Stimulated activated naive CD4-positive, alpha-beta T cell (primary cell): ENCODE measurements around the gene FOXE3.

ENCODE experiments used
- DNase-seq, 6 experiments: peaks; one replicate each; lab custom pipeline; 2025; lab: John Stamatoyannopoulos, UW

The FOXE3 gene

DNA sequence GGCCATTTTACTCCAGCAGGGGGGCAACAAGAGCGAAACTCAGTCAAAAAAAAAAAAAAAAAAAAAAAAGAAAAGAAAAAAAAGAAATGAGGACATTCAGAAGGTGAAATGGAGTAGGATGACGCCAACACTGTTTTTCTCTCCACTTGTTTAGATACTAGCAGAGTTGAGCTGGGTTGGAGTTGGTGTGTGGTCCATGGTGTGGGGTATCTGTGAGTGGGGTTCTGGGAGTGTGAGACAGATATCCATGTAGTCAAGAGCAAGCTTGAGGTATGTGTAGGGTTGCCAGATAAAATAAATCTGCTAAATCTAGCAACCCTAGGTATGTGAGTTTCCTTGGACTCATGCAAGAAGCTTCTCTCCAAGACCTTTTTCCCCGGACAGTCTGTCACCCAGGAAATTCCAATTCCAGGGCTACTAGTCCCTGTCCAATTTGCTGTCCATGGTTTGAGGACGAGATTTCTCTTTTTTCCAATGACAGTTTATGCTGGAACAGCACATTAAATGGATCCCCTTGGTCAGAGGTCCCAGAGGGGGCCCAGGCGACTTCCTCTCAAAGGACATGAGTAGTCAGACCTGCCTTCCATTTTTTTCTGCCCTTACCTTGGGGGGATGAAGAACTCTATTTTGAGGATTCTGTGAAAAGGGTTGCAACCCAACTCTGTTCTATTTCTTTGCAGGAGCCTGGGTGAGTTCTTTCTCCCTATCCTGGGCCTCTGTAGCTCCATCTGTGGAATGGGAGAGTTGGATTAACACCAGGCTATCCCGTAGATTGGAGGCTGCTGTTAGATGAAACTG, 19.6 kb downstream of the FOXE3 start:
- no peak for DNase-seq

DNA sequence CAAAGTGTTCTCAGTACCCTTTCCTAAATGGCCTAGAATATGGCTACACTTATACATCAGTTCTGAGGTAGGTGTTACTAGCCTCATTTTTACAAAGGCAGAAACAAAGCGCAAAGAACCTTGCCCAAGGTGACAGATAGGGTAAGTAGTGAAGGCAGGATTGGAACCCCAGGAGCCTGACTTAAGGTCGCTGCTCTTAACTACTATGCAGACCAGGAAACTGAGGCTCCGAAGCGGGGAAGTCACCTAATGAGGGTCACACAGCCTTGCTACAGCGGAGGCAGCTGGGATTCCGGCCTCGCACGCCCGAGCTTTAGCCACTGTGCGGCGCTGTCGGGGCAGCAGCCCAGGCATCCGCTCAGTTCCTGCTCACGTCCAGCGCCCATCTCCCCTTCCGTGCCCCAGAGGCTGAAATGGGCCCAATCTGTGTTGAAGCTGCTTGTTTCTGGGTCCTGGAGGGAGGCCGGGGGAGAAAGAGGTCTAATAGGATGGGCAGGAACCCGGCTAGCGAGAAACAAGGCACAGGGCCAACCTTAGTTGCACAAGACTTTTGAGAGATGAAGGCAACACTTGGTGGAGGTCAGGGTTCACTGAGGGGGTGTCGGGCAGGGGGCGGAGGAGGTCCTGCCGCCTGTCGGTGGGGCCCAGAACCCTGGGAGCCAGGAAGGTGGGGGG, 20.4 kb downstream of the FOXE3 start:
- peak; percentile 27 to 70 (median 54) for DNase-seq

- peak in 3 of 6 experiments; percentile 26 to 54 (median 47) for DNase-seq
These were observed 20.9 kb downstream of the FOXE3 start for GRCh38 chr1:47436979-47437446.

GRCh38 chr1:47437447-47438164, 21.5 kb downstream of the FOXE3 start, which contains the start of gene FOXD2:
Gene FOXD2, plus strand, starts transcription at chr1:47438044. Its CDS starts 92 bp downstream, at chr1:47438136.
- peak; percentile 82 to 97 (median 91) for DNase-seq

GRCh38 chr1:47438165-47439016, 22.3 kb downstream of the FOXE3 start:
- peak in 3 of 6 experiments; percentile 37 to 57 (median 43) for DNase-seq

- DNase-seq, result peak in 2 of 6 experiments; percentile 5 to 26
These were observed 23.1 kb downstream of the FOXE3 start for GRCh38 chr1:47439017-47439818.

- peak in 1 of 6 experiments; percentile 6 for DNase-seq
These were observed 23.9 kb downstream of the FOXE3 start for GRCh38 chr1:47439819-47440598.

DNA sequence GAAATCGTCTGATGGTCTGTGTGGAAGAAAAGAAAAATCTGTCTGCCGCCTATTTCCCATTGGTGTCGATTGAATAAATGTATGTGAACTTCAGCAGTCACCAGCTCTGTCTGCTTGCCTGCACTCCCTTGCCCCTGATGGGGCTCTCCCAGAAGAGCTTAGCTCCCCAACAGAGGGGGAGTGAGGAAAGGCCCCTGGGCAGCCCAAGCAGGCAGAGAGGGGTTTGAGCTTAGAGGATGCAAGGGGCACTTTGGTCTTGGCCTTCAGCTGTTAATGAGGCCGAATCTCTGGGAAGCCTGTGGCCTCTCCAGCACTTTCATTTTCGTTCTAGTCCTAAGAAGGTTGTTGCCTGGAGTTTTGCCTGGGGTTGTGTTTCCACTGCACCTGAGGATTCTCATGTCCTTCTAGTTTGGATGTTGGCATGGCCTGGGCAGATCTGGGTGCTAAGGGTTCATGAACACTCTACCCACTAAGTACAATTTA, 24.6 kb downstream of the FOXE3 start:
- no peak for DNase-seq

DNA sequence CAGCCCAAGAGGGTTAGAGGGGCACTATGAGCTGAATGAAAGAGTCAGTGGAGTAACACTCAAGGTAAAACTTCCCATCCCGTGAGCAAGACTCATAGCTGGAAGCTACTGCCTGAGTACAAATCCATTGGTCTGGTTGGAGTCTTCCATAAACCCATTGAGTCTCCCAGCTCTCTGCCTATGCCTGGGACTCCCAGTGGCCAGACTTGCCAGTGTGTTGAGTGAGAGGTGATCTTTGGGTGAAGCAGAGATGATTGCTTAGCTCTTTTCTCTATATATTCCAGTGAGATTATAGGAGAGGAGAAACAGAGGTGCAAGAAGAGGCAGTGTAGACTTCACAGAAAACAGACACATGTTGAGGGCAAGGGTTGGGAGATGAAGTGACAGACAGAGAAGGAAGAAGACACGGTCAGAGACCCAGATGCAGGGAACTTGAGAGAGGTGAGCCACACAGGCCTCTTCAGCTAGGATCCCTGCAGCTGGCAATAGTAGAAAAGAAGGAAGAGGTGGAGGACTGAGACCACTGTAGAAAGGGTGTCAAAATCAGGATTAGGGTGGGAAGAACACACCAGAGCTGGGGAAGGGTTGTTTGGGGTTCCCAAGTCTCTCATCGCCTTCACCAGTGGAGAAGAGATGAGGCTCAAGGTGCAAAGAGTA, 25.5 kb downstream of the FOXE3 start:
- DNase-seq, result no peak

DNA sequence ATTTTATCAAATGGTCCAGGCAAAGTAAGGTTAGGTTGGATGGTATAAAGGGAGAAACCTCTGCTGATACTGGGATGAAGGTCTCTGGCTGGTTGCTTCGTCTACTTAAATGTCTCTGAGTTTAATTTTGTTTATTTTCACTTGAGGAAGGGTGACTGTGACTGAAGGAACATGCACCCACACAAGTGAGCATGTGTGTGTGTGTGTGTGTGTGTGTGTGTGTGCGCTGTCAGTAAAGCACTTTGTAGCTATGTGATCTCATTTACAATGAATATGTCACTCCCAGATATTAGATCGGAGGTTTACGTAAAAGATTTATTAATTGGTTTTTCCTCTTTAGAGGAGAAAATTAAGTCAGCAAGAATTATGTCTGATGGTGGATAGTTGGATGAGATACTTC, 26.1 kb downstream of the FOXE3 start:
- no peak for DNase-seq

GRCh38 chr1:47442842-47443529, 26.9 kb downstream of the FOXE3 start:
- no peak for DNase-seq

- DNase-seq, result peak in 1 of 6 experiments; percentile 7
These were observed 27.6 kb downstream of the FOXE3 start for GRCh38 chr1:47443530-47444296.

DNA sequence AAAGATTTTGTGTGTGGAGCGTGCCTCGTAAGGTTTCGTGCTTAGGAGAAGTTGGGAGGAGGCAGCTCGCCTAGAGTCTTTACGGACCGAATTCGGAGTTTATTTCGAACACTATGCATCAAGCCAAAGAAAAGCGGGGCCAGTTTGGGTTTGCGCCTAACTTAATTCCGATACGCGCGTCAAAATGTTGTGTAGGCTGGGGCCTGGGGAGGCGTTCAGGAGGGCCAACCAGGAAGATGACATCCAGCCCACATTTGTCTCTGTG, 28.1 kb downstream of the FOXE3 start:
- no peak for DNase-seq

GRCh38 chr1:47444562-47445465, 28.7 kb downstream of the FOXE3 start:
- peak in 2 of 6 experiments; percentile 43 to 60 for DNase-seq

GRCh38 chr1:47445823-47446550, 29.9 kb downstream of the FOXE3 start:
- no peak for DNase-seq
